Hepatocyte (in vitro differentiated cells): ENCODE results near the gene TTC1. TPM values are rescaled to one million over a fixed set of nuclear protein-coding genes. Genes with fewer than 3 reads are reported as not detected.
"Not testable (repeated sequence)": the region's sequence is repeated elsewhere in the genome, so short reads cannot be mapped to it uniquely, and the experiment has no call there.

Experiments
- DNase-seq: peaks from one replicate; pipeline ENCODE4 v3.0.0-alpha.2; 2016; ENCODE audit warnings: low spot score
- H2AFZ ChIP-seq: fragments of 200-600 bp; sonication (generic); 2 replicates; pipeline ENCODE4 v1.6.0; 2016; ENCODE audit warnings: antibody characterized with exemption, mild to moderate bottlenecking
- H3K27ac ChIP-seq: fragments of 200-600 bp; sonication (generic); 2 replicates; pipeline ENCODE4 v1.5.1; 2016; ENCODE audit warnings: mild to moderate bottlenecking
- H3K27me3 ChIP-seq: fragments of 200-600 bp; sonication (generic); 2 replicates; pipeline ENCODE4 v1.6.1; 2016
- H3K36me3 ChIP-seq: fragments of 200-600 bp; sonication (generic); replicated peaks from 2 replicates; pipeline ENCODE4 v1.5.1; 2016; ENCODE audit warnings: low read depth; ENCODE audit not compliant: insufficient read depth
- H3K4me1 ChIP-seq: fragments of 200-600 bp; sonication (generic); 2 replicates; pipeline ENCODE4 v1.5.1; 2016; ENCODE audit warnings: mild to moderate bottlenecking, moderate library complexity; ENCODE audit not compliant: insufficient read depth
- H3K4me2 ChIP-seq: fragments of 200-600 bp; sonication (generic); 2 replicates; pipeline ENCODE4 v1.6.0; 2016
- H3K4me3 ChIP-seq: fragments of 200-600 bp; sonication (generic); 2 replicates; pipeline ENCODE4 v1.5.1; 2016; ENCODE audit warnings: mild to moderate bottlenecking
- H3K79me2 ChIP-seq: fragments of 200-600 bp; sonication (generic); 2 replicates; pipeline ENCODE4 v1.6.0; 2017; ENCODE audit warnings: mild to moderate bottlenecking
- H3K9me2 ChIP-seq: fragments of 200-600 bp; sonication (generic); replicated peaks from 2 replicates; pipeline ENCODE4 v1.6.0; 2017; ENCODE audit warnings: mild to moderate bottlenecking; ENCODE audit not compliant: insufficient read depth
- H3K9me3 ChIP-seq: fragments of 200-600 bp; sonication (generic); 2 replicates; pipeline ENCODE4 v1.5.1; 2016; ENCODE audit warnings: low read depth, mild to moderate bottlenecking
- H4K20me1 ChIP-seq: fragments of 200-600 bp; sonication (generic); 2 replicates; pipeline ENCODE4 v1.6.0; 2016; ENCODE audit warnings: mild to moderate bottlenecking; ENCODE audit not compliant: insufficient read depth, poor library complexity, severe bottlenecking
- EZH2 ChIP-seq: fragments of 200-600 bp; sonication (generic); IDR thresholded peaks from 2 replicates; pipeline ENCODE4 v1.6.1; 2016; ENCODE audit warnings: antibody characterized with exemption, mild to moderate bottlenecking, borderline replicate concordance
- EZH2phosphoT487 ChIP-seq: fragments of 200-600 bp; sonication (generic); IDR thresholded peaks from one replicate; pipeline ENCODE4 v1.6.1; 2018; ENCODE audit warnings: antibody characterized with exemption, mild to moderate bottlenecking, low read depth, moderate library complexity; ENCODE audit not compliant: unreplicated experiment, severe bottlenecking
- WGBS: methylation state at CpG from one replicate; pipeline ENCODE4 v1.1.6; 2016; ENCODE audit warnings: low lambda C conversion rate; ENCODE audit errors: missing lambda C conversion rate; 5-methylcytosine and 5-hydroxymethylcytosine counted together
- polyA plus RNA-seq: library from polyadenylated mRNA; unstranded; fragments of >200 nt; fragmentation: Nextera tagmentation; extraction: Ambion mirVana; gene quantifications from 2 replicates; pipeline ENCODE4 v1.2.1, GENCODE V29; 2016
- total RNA-seq: library from RNA; depleted of rRNA; stranded (reverse); fragments of >200 nt; gene quantifications from 2 replicates; pipeline ENCODE4 v1.2.3, GENCODE V29; 2014
- TF ChIP-seq, protein P1 (sequence below): fragments of 200-600 bp; sonication (generic); IDR thresholded peaks from 2 replicates; pipeline ENCODE4 v1.5.1; 2016; ENCODE audit warnings: antibody characterized with exemption, mild to moderate bottlenecking; ENCODE audit not compliant: poor library complexity

Gene TTC1
- total and polyA plus RNA-seq, 2 experiments from 2014 or later, result 46.9 to 57.3 TPM

DNA sequence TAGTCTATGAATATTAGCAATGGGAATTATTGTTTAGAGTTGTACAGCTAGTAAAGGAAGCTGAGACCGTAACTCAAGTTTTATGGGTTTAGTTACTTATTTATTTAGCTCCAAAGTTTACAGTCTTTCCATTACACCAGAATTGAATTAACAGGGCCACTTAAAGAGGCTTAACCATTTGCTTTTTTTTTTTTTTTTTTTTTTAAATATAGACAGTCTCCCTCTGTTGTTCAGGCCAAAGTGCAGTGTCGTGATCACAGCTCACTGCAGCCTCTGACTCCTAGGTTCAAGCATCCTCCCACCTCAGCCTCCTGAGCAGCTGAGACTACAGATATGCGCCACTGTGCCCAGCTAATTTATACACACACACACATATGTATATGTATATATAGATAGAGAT, 1.4 kb upstream of the TTC1 start:
- Histone ChIP-seq H3K4me3 (no peak overlapping the region), H3K79me2 (peaks cover 34% of the 10 kb centered on the region), H4K20me1 (no peaks in the 10 kb centered on the region), H3K4me2 (no peak overlapping the region), H3K9me3 (no peaks in the 10 kb centered on the region), H2AFZ (no peak overlapping the region), H3K9me2 (no peaks in the 10 kb centered on the region), H3K27me3 (no peaks in the 10 kb centered on the region), H3K4me1 (peaks cover 19% of the 10 kb centered on the region), H3K27ac (no peak overlapping the region), H3K36me3 (no peaks in the 10 kb centered on the region)
- WGBS, result 84% methylated on average over 3 of the region's 3 CpGs
- peak; percentile 14 for DNase-seq
- no peak for TF ChIP-seq EZH2
- TF ChIP-seq, protein P1, sequence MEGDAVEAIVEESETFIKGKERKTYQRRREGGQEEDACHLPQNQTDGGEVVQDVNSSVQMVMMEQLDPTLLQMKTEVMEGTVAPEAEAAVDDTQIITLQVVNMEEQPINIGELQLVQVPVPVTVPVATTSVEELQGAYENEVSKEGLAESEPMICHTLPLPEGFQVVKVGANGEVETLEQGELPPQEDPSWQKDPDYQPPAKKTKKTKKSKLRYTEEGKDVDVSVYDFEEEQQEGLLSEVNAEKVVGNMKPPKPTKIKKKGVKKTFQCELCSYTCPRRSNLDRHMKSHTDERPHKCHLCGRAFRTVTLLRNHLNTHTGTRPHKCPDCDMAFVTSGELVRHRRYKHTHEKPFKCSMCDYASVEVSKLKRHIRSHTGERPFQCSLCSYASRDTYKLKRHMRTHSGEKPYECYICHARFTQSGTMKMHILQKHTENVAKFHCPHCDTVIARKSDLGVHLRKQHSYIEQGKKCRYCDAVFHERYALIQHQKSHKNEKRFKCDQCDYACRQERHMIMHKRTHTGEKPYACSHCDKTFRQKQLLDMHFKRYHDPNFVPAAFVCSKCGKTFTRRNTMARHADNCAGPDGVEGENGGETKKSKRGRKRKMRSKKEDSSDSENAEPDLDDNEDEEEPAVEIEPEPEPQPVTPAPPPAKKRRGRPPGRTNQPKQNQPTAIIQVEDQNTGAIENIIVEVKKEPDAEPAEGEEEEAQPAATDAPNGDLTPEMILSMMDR, result no peak
- TF ChIP-seq EZH2phosphoT487, result no peak

DNA sequence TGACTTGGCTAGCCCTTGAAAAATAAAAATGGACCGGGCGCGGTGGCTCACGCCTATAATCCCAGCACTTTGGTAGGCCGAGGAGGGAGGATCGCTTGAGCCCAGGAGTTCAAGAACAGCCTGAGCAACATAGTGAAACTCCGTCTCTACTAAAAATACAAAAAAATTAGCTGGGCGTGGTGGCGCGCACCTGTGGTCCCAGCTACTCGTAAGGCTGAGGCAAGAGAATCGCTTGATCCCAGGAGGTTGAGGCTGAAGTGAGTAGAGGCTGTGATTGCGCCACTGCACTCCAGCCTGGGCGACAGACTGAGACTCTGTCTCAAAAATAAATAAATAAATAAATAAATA, 436 bp upstream of the TTC1 start:
- Histone ChIP-seq H3K79me2 (peaks cover 44% of the 10 kb centered on the region), H3K4me1 (peaks cover 19% of the 10 kb centered on the region), H2AFZ (peak overlapping the region; percentile 79), H3K4me2 (peak overlapping the region; percentile 64)
- H4K20me1 ChIP-seq, H3K9me2 ChIP-seq, H3K9me3 ChIP-seq, H3K36me3 ChIP-seq, DNase-seq, H3K4me3 ChIP-seq, H3K27ac ChIP-seq, H3K27me3 ChIP-seq: not testable (repeated sequence)
- 91% methylated on average over 14 of the region's 14 CpGs for WGBS

DNA sequence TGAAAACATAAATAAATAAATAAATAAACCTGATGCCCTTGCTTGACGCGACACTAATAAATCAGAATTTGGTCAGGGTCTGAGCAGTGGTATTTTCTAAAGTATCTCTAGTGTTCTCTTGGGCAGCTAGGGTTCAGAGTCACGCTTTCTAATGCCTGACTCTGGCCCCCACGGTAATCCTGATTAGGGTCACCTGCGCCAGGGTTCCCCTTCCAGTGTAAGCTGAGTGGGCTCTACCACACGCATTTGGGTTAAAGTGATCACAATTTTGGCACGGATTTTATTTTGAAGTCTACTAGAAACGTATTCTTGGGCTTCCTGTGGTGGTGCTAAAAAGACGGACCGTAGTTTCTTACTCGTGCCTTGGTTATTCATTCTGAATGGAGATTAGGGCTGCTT, 651 bp downstream of the TTC1 start:
- Histone ChIP-seq H4K20me1 (no peaks in the 10 kb centered on the region), H3K4me2 (peak overlapping the region; percentile 97), H3K9me3 (no peaks in the 10 kb centered on the region), H3K79me2 (peaks cover 54% of the 10 kb centered on the region), H3K4me1 (peaks cover 19% of the 10 kb centered on the region), H2AFZ (peak overlapping the region; percentile 72), H3K27ac (peak overlapping the region; percentile 91), H3K27me3 (no peaks in the 10 kb centered on the region), H3K36me3 (no peaks in the 10 kb centered on the region), H3K4me3 (peak overlapping the region; percentile 62), H3K9me2 (no peaks in the 10 kb centered on the region)
- 4% methylated on average over 11 of the region's 11 CpGs for WGBS
- peak; percentile 10 for DNase-seq
- TF ChIP-seq, protein P1, result no peak
- TF ChIP-seq EZH2phosphoT487 (no peak), EZH2 (no peak)

DNA sequence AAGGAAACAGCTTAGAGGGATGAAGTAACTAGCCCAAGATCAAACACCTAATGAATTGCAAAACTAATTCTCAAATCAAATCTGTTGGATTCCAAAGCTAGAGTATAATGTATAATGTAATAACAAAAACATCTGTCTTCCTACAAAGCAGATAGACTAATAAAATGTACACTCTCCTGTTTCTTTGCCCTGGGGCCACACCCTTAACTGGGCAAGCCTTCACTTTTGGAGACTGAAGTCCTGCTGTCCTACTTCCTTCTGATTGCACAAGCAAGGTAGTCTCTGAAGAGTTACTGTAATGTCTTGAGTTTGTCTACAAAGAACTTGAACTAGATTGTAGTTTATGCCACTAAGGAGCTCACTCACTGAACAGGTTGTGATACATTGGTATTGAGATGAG, 2.5 kb downstream of the TTC1 start:
- no peak overlapping the region for H3K27ac ChIP-seq
- H3K79me2 ChIP-seq, result peaks cover 54% of the 10 kb centered on the region
- no peak for DNase-seq
- no peaks in the 10 kb centered on the region for H3K36me3 ChIP-seq
- TF ChIP-seq EZH2 (no peak), EZH2phosphoT487 (no peak)
- TF ChIP-seq, protein P1, result no peak
- H3K4me1 ChIP-seq, result peaks cover 19% of the 10 kb centered on the region
- H3K27me3 ChIP-seq, result no peaks in the 10 kb centered on the region
- H3K9me2 ChIP-seq, result no peaks in the 10 kb centered on the region
- H3K4me3 ChIP-seq, result no peak overlapping the region
- no peaks in the 10 kb centered on the region for H4K20me1 ChIP-seq
- H3K4me2 ChIP-seq, result peak overlapping the region; percentile 97
- H2AFZ ChIP-seq, result no peak overlapping the region
- H3K9me3 ChIP-seq, result no peaks in the 10 kb centered on the region

DNA sequence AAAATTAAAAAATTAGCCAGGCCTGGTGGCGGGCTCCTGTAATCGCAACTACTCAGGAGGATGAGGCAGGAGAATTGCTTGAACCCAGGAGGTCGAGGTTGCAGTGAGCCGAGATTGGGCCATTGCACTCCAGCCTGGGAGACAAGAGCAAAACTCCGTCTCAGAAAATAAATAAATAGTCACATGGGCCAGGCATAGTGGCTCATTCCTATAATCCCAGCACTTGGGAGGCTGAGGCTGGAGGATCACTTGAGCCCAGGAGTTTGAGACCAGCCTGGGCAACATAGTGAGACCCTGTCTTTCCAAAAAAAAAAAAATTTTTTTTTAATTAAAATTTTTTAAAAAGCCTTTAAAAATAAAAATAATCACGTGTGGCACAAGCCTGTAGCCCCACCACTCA, 5.3 kb downstream of the TTC1 start:
- H3K9me2 ChIP-seq, H3K4me3 ChIP-seq, H3K27ac ChIP-seq, H2AFZ ChIP-seq, H4K20me1 ChIP-seq, H3K36me3 ChIP-seq, DNase-seq, H3K9me3 ChIP-seq, H3K27me3 ChIP-seq, H3K4me2 ChIP-seq: not testable (repeated sequence)
- Histone ChIP-seq H3K4me1 (peaks cover 19% of the 10 kb centered on the region), H3K79me2 (peaks cover 53% of the 10 kb centered on the region)
- WGBS, result 96% methylated on average over 6 of the region's 6 CpGs
